ENCODE data around the gene FAM13A. TPM values are rescaled to one million over a fixed set of nuclear protein-coding genes. Genes with fewer than 3 reads are reported as not detected.
A peak's percentile ranks its signal among the peaks of the same experiment; 100 is the strongest.

Gene FAM13A
- total and polyA plus RNA-seq, 2 of the 13 experiments (the other 11 are each of a cell fraction or from before 2014, with no cell fraction given): 1.2 to 36.2 TPM

- TF ChIP-seq, protein P1, sequence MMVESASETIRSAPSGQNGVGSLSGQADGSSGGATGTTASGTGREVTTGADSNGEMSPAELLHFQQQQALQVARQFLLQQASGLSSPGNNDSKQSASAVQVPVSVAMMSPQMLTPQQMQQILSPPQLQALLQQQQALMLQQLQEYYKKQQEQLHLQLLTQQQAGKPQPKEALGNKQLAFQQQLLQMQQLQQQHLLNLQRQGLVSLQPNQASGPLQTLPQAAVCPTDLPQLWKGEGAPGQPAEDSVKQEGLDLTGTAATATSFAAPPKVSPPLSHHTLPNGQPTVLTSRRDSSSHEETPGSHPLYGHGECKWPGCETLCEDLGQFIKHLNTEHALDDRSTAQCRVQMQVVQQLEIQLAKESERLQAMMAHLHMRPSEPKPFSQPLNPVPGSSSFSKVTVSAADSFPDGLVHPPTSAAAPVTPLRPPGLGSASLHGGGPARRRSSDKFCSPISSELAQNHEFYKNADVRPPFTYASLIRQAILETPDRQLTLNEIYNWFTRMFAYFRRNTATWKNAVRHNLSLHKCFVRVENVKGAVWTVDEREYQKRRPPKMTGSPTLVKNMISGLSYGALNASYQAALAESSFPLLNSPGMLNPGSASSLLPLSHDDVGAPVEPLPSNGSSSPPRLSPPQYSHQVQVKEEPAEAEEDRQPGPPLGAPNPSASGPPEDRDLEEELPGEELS (CRISPR knock-in tag; IDR thresholded peaks at IDR 0.05): peak; percentile 58
- TF ChIP-seq SETDB1 (CRISPR knock-in tag; IDR thresholded peaks at IDR 0.05; ENCODE audit: borderline replicate concordance) (no peak), THRA (CRISPR knock-in tag; IDR thresholded peaks at IDR 0.05; ENCODE audit: borderline replicate concordance) (no peak), HDAC6 (IDR thresholded peaks at IDR 0.05; ENCODE audit: low read depth, low read length) (no peak), ZMAT3 (CRISPR knock-in tag; conservative IDR thresholded peaks at IDR 0.05) (peak; percentile 18), SMARCE1 (IDR thresholded peaks at IDR 0.05; ENCODE audit: borderline replicate concordance) (no peak), HDAC1 (CRISPR knock-in tag; IDR thresholded peaks at IDR 0.05) (peak; percentile 79), ZNF234 (CRISPR knock-in tag; conservative IDR thresholded peaks at IDR 0.05) (no peak), NFATC3 (CRISPR knock-in tag; IDR thresholded peaks at IDR 0.05) (no peak), ZNF350 (CRISPR knock-in tag; IDR thresholded peaks at IDR 0.05; ENCODE audit: borderline replicate concordance, low read depth) (peak; percentile 66; the same call in 1 of the 2 replicates), ZNF253 (CRISPR knock-in tag; IDR thresholded peaks at IDR 0.05; ENCODE audit: borderline replicate concordance) (no peak), PHF20 (CRISPR knock-in tag; IDR thresholded peaks at IDR 0.05) (no peak), ZNF737 (CRISPR knock-in tag; IDR thresholded peaks at IDR 0.05; ENCODE audit: borderline replicate concordance) (no peak), MAF1 (CRISPR knock-in tag; IDR thresholded peaks at IDR 0.05; ENCODE audit: borderline replicate concordance) (no peak), RFXANK (CRISPR knock-in tag; IDR thresholded peaks at IDR 0.05) (no peak), RFX3 (CRISPR knock-in tag; IDR thresholded peaks at IDR 0.05) (no peak), TGIF2 (CRISPR knock-in tag; IDR thresholded peaks at IDR 0.05) (no peak), ZNF34 (CRISPR knock-in tag; IDR thresholded peaks at IDR 0.05; ENCODE audit: borderline replicate concordance) (no peak), POLR2AphosphoS2 (IDR thresholded peaks at IDR 0.05; ENCODE audit: low read depth, low read length) (no peak), CC2D1A (CRISPR knock-in tag; IDR thresholded peaks at IDR 0.05) (no peak)
- TF ChIP-seq, protein P2, sequence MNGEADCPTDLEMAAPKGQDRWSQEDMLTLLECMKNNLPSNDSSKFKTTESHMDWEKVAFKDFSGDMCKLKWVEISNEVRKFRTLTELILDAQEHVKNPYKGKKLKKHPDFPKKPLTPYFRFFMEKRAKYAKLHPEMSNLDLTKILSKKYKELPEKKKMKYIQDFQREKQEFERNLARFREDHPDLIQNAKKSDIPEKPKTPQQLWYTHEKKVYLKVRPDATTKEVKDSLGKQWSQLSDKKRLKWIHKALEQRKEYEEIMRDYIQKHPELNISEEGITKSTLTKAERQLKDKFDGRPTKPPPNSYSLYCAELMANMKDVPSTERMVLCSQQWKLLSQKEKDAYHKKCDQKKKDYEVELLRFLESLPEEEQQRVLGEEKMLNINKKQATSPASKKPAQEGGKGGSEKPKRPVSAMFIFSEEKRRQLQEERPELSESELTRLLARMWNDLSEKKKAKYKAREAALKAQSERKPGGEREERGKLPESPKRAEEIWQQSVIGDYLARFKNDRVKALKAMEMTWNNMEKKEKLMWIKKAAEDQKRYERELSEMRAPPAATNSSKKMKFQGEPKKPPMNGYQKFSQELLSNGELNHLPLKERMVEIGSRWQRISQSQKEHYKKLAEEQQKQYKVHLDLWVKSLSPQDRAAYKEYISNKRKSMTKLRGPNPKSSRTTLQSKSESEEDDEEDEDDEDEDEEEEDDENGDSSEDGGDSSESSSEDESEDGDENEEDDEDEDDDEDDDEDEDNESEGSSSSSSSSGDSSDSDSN (CRISPR knock-in tag; IDR thresholded peaks at IDR 0.05): peak; percentile 30; the same call in 1 of the 2 replicates
- TF ChIP-seq, protein P3, sequence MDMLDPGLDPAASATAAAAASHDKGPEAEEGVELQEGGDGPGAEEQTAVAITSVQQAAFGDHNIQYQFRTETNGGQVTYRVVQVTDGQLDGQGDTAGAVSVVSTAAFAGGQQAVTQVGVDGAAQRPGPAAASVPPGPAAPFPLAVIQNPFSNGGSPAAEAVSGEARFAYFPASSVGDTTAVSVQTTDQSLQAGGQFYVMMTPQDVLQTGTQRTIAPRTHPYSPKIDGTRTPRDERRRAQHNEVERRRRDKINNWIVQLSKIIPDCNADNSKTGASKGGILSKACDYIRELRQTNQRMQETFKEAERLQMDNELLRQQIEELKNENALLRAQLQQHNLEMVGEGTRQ (IDR thresholded peaks at IDR 0.05; ENCODE audit: low read depth, low read length): no peak
- TF ChIP-seq, protein P3 (CRISPR knock-in tag; IDR thresholded peaks at IDR 0.05; ENCODE audit: borderline replicate concordance): no peak
Observed at GRCh38 chr4:88823058-88823919, 233.7 kb downstream of the FAM13A start (continued).
